H1 (cell line): ENCODE data around the gene SMAP2. TPM values are rescaled to one million over a fixed set of nuclear protein-coding genes. Genes with fewer than 3 reads are reported as not detected.

Experiments
- CTCF ChIA-PET: fragments of 300-600 bp; sonication (Branson Sonifier 250); formaldehyde crosslinking; loops from one replicate; lab custom pipeline; 2021; ENCODE audit not compliant: partially characterized antibody; lab: Charles Lee
- POLR2A ChIA-PET: fragments of 300-600 bp; sonication (Branson Sonifier 250); formaldehyde crosslinking; loops from one replicate; lab custom pipeline; 2021; ENCODE audit warnings: inconsistent platforms; ENCODE audit not compliant: partially characterized antibody; lab: Charles Lee
- DNase-seq, 2 experiments: peaks; one replicate each; pipeline versions ENCODE4 v3.0.0 to v3.0.0-alpha.2; 2010 to 2022; ENCODE audit warnings: low spot score in 2 of 2, low read depth in 1 of 2, mixed read lengths in 1 of 2
- FAIRE-seq: peaks from 2 replicates; lab custom pipeline; 2011; peaks lifted over from hg19 to GRCh38; lab: Jason Lieb, UNC
- H2AFZ ChIP-seq: 2 replicates; pipeline ENCODE4 v1.8.1; 2012; ENCODE audit warnings: low read length, inconsistent platforms
- H2AK5ac ChIP-seq: 2 replicates; pipeline ENCODE4 v1.6.1; 2013; ENCODE audit warnings: low read depth, low read length
- H2BK120ac ChIP-seq: replicated peaks from 2 replicates; pipeline ENCODE3; 2013; ENCODE audit warnings: low read depth, low read length, inconsistent platforms
- H2BK12ac ChIP-seq: 2 replicates; pipeline ENCODE4 v1.6.1; 2013; ENCODE audit warnings: low read depth, low read length
- H2BK15ac ChIP-seq: 2 replicates; pipeline ENCODE4 v1.6.1; 2013; ENCODE audit warnings: low read length
- H2BK20ac ChIP-seq: 2 replicates; pipeline ENCODE4 v1.6.1; 2013; ENCODE audit warnings: low read length
- H2BK5ac ChIP-seq: 2 replicates; pipeline ENCODE4 v1.6.1; 2013; ENCODE audit warnings: low read depth, low read length
- H3K14ac ChIP-seq: 2 replicates; pipeline ENCODE4 v1.6.1; 2013; ENCODE audit warnings: inconsistent platforms; ENCODE audit not compliant: insufficient read length
- H3K18ac ChIP-seq: 2 replicates; pipeline ENCODE4 v1.6.1; 2013; ENCODE audit warnings: low read length; ENCODE audit errors: extremely low read depth
- H3K23ac ChIP-seq: 2 replicates; pipeline ENCODE4 v1.6.1; 2013; ENCODE audit warnings: inconsistent platforms; ENCODE audit not compliant: insufficient read length
- H3K23me2 ChIP-seq: 2 replicates; pipeline ENCODE4 v1.6.1; 2013; ENCODE audit warnings: low read depth, low read length
- H3K27ac ChIP-seq: 2 replicates; pipeline ENCODE4 v1.6.1; 2011; ENCODE audit warnings: low read depth, low read length, inconsistent platforms
- H3K27me3 ChIP-seq, 4 experiments: replicated peaks in 1 of 4; 1 replicate in 1 of 4; 2 replicates in 3 of 4; pipeline versions ENCODE4 v1.6.1 to v1.8.1; 2011 to 2013; ENCODE audit warnings: low read length in 3 of 4, mild to moderate bottlenecking in 3 of 4, inconsistent platforms in 2 of 4, mixed read lengths in 2 of 4, moderate library complexity in 1 of 4; ENCODE audit not compliant: control insufficient read depth in 3 of 4, insufficient read depth in 3 of 4; ENCODE audit errors: extremely low read depth in 1 of 4
- H3K36me3 ChIP-seq, 4 experiments: 2 replicates each; pipeline versions ENCODE4 v1.6.1 to v1.8.1; 2011 to 2013; ENCODE audit warnings: mild to moderate bottlenecking in 4 of 4, low read length in 3 of 4, moderate library complexity in 2 of 4, control low read depth in 1 of 4, inconsistent platforms in 1 of 4; ENCODE audit not compliant: insufficient read depth in 4 of 4, control insufficient read depth in 2 of 4
- H3K4ac ChIP-seq: replicated peaks from 2 replicates; pipeline ENCODE3; 2013; ENCODE audit warnings: low read length, low read depth, mixed read lengths, inconsistent platforms; ENCODE audit not compliant: insufficient read length
- H3K4me1 ChIP-seq, 4 experiments: replicated peaks in 1 of 4; 1 replicate in 1 of 4; 2 replicates in 3 of 4; pipeline versions ENCODE4 v1.6.1 to v1.8.1; 2011 to 2013; ENCODE audit warnings: low read length in 3 of 4, inconsistent platforms in 2 of 4, mixed read lengths in 1 of 4; ENCODE audit not compliant: insufficient read depth in 4 of 4, control insufficient read depth in 3 of 4
- H3K4me2 ChIP-seq, 2 experiments: 2 replicates each; pipeline versions ENCODE4 v1.6.1 to v1.8.1; 2011 to 2013; ENCODE audit warnings: low read depth in 2 of 2, low read length in 2 of 2, control low read depth in 1 of 2, inconsistent platforms in 1 of 2, mild to moderate bottlenecking in 1 of 2; ENCODE audit not compliant: insufficient read depth in 1 of 2
- H3K4me3 ChIP-seq, 4 experiments: fragments of 200-600, 300-600 bp in 1 of 4; sonication (generic), shearing (Covaris generic), sonication (Bioruptor Twin) in 1 of 4; 2 replicates each; pipeline versions ENCODE4 v1.5.1 to v1.8.1; 2011 to 2016; ENCODE audit warnings: low read length in 4 of 4, low read depth in 3 of 4, control low read depth in 2 of 4, inconsistent platforms in 2 of 4, mild to moderate bottlenecking in 2 of 4, mixed read lengths in 1 of 4, moderate library complexity in 1 of 4; ENCODE audit not compliant: insufficient read depth in 2 of 4; ENCODE audit errors: extremely low read depth in 1 of 4
- H3K56ac ChIP-seq: replicated peaks from 2 replicates; pipeline ENCODE3; 2013; ENCODE audit warnings: low read depth, mild to moderate bottlenecking, mixed read lengths, low read length, inconsistent platforms; ENCODE audit not compliant: insufficient read length
- H3K79me1 ChIP-seq: 2 replicates; pipeline ENCODE4 v1.6.1; 2013; ENCODE audit warnings: low read depth, low read length, control low read depth
- H3K79me2 ChIP-seq, 2 experiments: 2 replicates each; pipeline versions ENCODE4 v1.6.1 to v1.8.1; 2012 to 2013; ENCODE audit warnings: low read length in 2 of 2, mild to moderate bottlenecking in 2 of 2, inconsistent platforms in 1 of 2; ENCODE audit not compliant: insufficient read depth in 2 of 2, control insufficient read depth in 1 of 2
- H3K9ac ChIP-seq, 4 experiments: replicated peaks in 1 of 4; 1 replicate in 1 of 4; 2 replicates in 3 of 4; pipeline versions ENCODE4 v1.6.1 to v1.8.1; 2011 to 2013; ENCODE audit warnings: low read depth in 3 of 4, low read length in 3 of 4, control low read depth in 2 of 4, mild to moderate bottlenecking in 2 of 4, moderate library complexity in 2 of 4, inconsistent platforms in 1 of 4; ENCODE audit errors: extremely low read depth in 1 of 4
- H3K9me3 ChIP-seq, 2 experiments: 2 replicates each; pipeline versions ENCODE4 v1.6.1 to v1.8.1; 2012 to 2013; ENCODE audit warnings: mild to moderate bottlenecking in 2 of 2, moderate library complexity in 2 of 2, control low read depth in 1 of 2, inconsistent platforms in 1 of 2, low read depth in 1 of 2, low read length in 1 of 2, mixed read lengths in 1 of 2; ENCODE audit not compliant: insufficient read depth in 2 of 2
- H4K20me1 ChIP-seq, 2 experiments: replicated peaks in 1 of 2; 2 replicates each; pipeline versions ENCODE3 to v1.8.1; 2011 to 2013; ENCODE audit warnings: inconsistent platforms in 2 of 2, low read length in 2 of 2, mild to moderate bottlenecking in 1 of 2; ENCODE audit not compliant: insufficient read depth in 2 of 2, control insufficient read depth in 1 of 2
- H4K5ac ChIP-seq: 2 replicates; pipeline ENCODE4 v1.6.1; 2013; ENCODE audit warnings: low read length, low read depth, mixed read lengths, inconsistent platforms; ENCODE audit not compliant: insufficient read length
- H4K8ac ChIP-seq: 2 replicates; pipeline ENCODE4 v1.8.0; 2013; ENCODE audit warnings: mild to moderate bottlenecking, moderate library complexity, low read length, inconsistent platforms; ENCODE audit not compliant: insufficient read depth; ENCODE audit errors: extremely low read depth
- H4K91ac ChIP-seq: replicated peaks from 2 replicates; pipeline ENCODE3; 2013; ENCODE audit warnings: low read length, mixed read lengths, inconsistent platforms; ENCODE audit not compliant: insufficient read length
- GTF2F1 ChIP-seq: IDR thresholded peaks from 2 replicates; pipeline ENCODE4 v1.6.1; 2012; ENCODE audit warnings: low read depth, low read length, improper control_type of control experiment, borderline replicate concordance
- JUND ChIP-seq: IDR thresholded peaks from 2 replicates; pipeline ENCODE4 v1.6.1; 2011; ENCODE audit warnings: mild to moderate bottlenecking, improper control_type of control experiment, low read length
- KDM5A ChIP-seq: fragments of 200-600 bp; IDR thresholded peaks from 2 replicates; pipeline ENCODE4 v1.7.1; 2012; ENCODE audit warnings: mild to moderate bottlenecking, low read length, inconsistent platforms, mixed read lengths
- POU5F1 ChIP-seq: IDR thresholded peaks from 2 replicates; pipeline ENCODE4 v1.6.1; 2011; ENCODE audit warnings: low read depth, mild to moderate bottlenecking, low read length, moderate library complexity
- ZNF274 ChIP-seq: IDR thresholded peaks from 2 replicates; pipeline ENCODE4 v1.7.0; 2012; ENCODE audit warnings: low read length, borderline replicate concordance; ENCODE audit errors: extremely low read depth
- WGBS, 2 experiments: shearing (Covaris generic) in 1 of 2; methylation state at CpG; one replicate each; pipeline versions ENCODE4 v1.1.6 to v1.1.7; 2013 to 2015; ENCODE audit warnings: low lambda C conversion rate in 2 of 2, mixed read lengths in 2 of 2, inconsistent platforms in 1 of 2, low coverage in 1 of 2, missing lambda C conversion rate in 1 of 2; ENCODE audit not compliant: insufficient replicate concordance in 2 of 2, insufficient coverage in 1 of 2, insufficient read length in 1 of 2; ENCODE audit errors: extremely low coverage in 1 of 2, missing lambda C conversion rate in 1 of 2; 5-methylcytosine and 5-hydroxymethylcytosine counted together
- polyA plus RNA-seq, 7 experiments: library from polyadenylated mRNA; depleted of rRNA in 3 of 7; stranded (reverse) in 5 of 7; unstranded in 2 of 7; fragments of >200 nt in 5 of 7; fragments of 200-250 nt in 2 of 7; gene quantifications; 1 replicate in 5 of 7; 2 replicates in 1 of 7; 4 replicates in 1 of 7; pipeline versions ENCODE4 v1.2.1 to v1.2.3, GENCODE V29; 2011 to 2013; ENCODE audit warnings: missing spikeins in 2 of 7, mixed read lengths in 2 of 7
- total RNA-seq: library from RNA; stranded (reverse); fragmentation: NEBNext Ultra II Directional; extraction: Animal tissue kit (Norgen Biotek cat#: 25700); gene quantifications from 2 replicates; pipeline ENCODE4 v1.2.1, GENCODE V29; 2021
- TF ChIP-seq, protein P1 (sequence below): IDR thresholded peaks from 2 replicates; pipeline ENCODE4 v1.6.1; 2012; ENCODE audit warnings: inconsistent platforms

SMAP2 gene
- total and polyA plus RNA-seq, 2 of the 8 experiments (the other 6 are each of a cell fraction or from before 2014, with no cell fraction given) = 4.3 to 5.5 TPM

DNA sequence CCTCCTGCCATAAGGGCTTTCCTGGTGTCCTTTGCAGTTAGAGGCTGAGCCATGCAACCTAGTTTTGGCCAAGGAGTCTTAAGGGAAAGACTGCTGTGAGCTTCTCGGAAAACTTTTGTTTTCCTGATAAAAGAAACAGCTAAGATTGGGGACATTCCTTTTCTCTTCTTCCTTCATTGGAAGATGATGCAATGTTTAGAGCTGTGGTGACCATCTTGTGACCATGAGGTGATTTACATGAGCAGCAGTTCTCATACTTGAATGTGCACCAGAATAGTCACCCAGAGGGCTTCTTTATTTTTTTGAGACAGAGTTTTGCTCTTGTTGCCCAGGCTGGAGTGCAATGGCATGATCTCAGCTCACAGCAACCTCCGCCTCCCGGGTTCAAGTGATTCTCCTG lies 20.4 kb upstream of the SMAP2 start:
- Histone ChIP-seq H3K36me3 (no peaks in the 10 kb centered on the region), H3K18ac (no peak overlapping the region), H2AFZ (peak overlapping the region; percentile 19; the same call in 1 of the 2 replicates), H3K14ac (no peak overlapping the region), H3K27ac (no peak overlapping the region), H3K79me1 (no peaks in the 10 kb centered on the region), H3K56ac (no peak overlapping the region), H2BK120ac (no peak overlapping the region), H4K8ac (no peak overlapping the region), H3K4me3 (no peak overlapping the region), H3K4me2 (no peak overlapping the region), H4K5ac (no peak overlapping the region), H3K79me2 (no peaks in the 10 kb centered on the region), H2BK20ac (no peak overlapping the region), H3K4me1 (no peaks in the 10 kb centered on the region), H3K23ac (no peak overlapping the region), H4K20me1 (no peaks in the 10 kb centered on the region), H3K4ac (no peak overlapping the region), H3K23me2 (no peaks in the 10 kb centered on the region), H2BK12ac (no peak overlapping the region), H4K91ac (no peak overlapping the region), H2AK5ac (no peak overlapping the region), H3K9me3 (0 out of 4 replicates have a peak, but pooled peaks cover 0 to 5% of the 10 kb centered on the region in 2 experiments), H2BK5ac (no peak overlapping the region), H3K9ac (no peak overlapping the region), H3K27me3 (no peaks in the 10 kb centered on the region), H2BK15ac (no peak overlapping the region)
- ChIA-PET CTCF (interaction anchor here (0.7 to 3.5 kb wide), 5 partner anchors 11 to 269 kb away, joined by 3 to 16 read pairs (median 6); no protein-coding TSS in a partner anchor), POLR2A (no interaction called here)
- no peak for FAIRE-seq
- no peak for DNase-seq
- WGBS, 2 experiments = 96% methylated on average over 3 of the region's 3 CpGs; no CpG with 5 or more reads in 1 of the 2 experiments
- TF ChIP-seq, protein P1, sequence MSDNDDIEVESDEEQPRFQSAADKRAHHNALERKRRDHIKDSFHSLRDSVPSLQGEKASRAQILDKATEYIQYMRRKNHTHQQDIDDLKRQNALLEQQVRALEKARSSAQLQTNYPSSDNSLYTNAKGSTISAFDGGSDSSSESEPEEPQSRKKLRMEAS = no peak
- TF ChIP-seq JUND (no peak), KDM5A (no peak), ZNF274 (no peak), GTF2F1 (no peak), POU5F1 (no peak)
